Superior temporal gyrus (tissue), 1 donor: Measurements from ENCODE around the gene CTXN2.
A peak's percentile ranks its signal among the peaks of the same experiment; 100 is the strongest.

Experiments
- DNase-seq: peaks from one replicate; pipeline ENCODE4 v3.0.0-alpha.2; 2016; ENCODE audit errors: extremely low spot score

The CTXN2 gene

GRCh38 chr15:48191574-48192225, at the start of gene CTXN2:
Gene CTXN2, plus strand, starts transcription at chr15:48191665. Its CDS starts 9,636 bp downstream, at chr15:48201301.
- peak; percentile 60 for DNase-seq

- DNase-seq, result no peak
Measured at GRCh38 chr15:48143856-48144255, 47.6 kb upstream of the CTXN2 start.

GRCh38 chr15:48144889-48145288, 46.6 kb upstream of the CTXN2 start:
- DNase-seq, result no peak

GRCh38 chr15:48145923-48146322, 45.5 kb upstream of the CTXN2 start:
- DNase-seq, result no peak

- no peak for DNase-seq
Measured at GRCh38 chr15:48147358-48147757, 44.1 kb upstream of the CTXN2 start.

- DNase-seq, result no peak
Measured at GRCh38 chr15:48149858-48150257, 41.6 kb upstream of the CTXN2 start.

GRCh38 chr15:48153526-48153925, 37.9 kb upstream of the CTXN2 start:
- no peak for DNase-seq

GRCh38 chr15:48168616-48169015, 22.8 kb upstream of the CTXN2 start:
- no peak for DNase-seq

- DNase-seq, result no peak
Measured at GRCh38 chr15:48170981-48171380, 20.5 kb upstream of the CTXN2 start.

GRCh38 chr15:48175126-48175525, 16.3 kb upstream of the CTXN2 start:
- no peak for DNase-seq

GRCh38 chr15:48176112-48176511, 15.4 kb upstream of the CTXN2 start:
- no peak for DNase-seq

GRCh38 chr15:48176957-48177356, 14.5 kb upstream of the CTXN2 start:
- no peak for DNase-seq

GRCh38 chr15:48177383-48177765, 14.1 kb upstream of the CTXN2 start:
- DNase-seq, result peak; percentile 73

GRCh38 chr15:48177766-48178647, 13.5 kb upstream of the CTXN2 start, which contains the start of gene MYEF2:
Gene MYEF2, minus strand, starts transcription at chr15:48178295. Its CDS starts 58 bp downstream, at chr15:48178237.
- DNase-seq, result peak; percentile 65

- DNase-seq, result peak; percentile 49
Measured at GRCh38 chr15:48178648-48178931, 12.9 kb upstream of the CTXN2 start.

- no peak for DNase-seq
Measured at GRCh38 chr15:48182749-48183148, 8.7 kb upstream of the CTXN2 start.

- no peak for DNase-seq
Measured at GRCh38 chr15:48185529-48185928, 5.9 kb upstream of the CTXN2 start.

GRCh38 chr15:48186271-48186670, 5.2 kb upstream of the CTXN2 start:
- DNase-seq, result no peak

GRCh38 chr15:48190932-48191573, 412 bp upstream of the CTXN2 start:
- peak; percentile 81 for DNase-seq

- DNase-seq, result no peak
Measured at GRCh38 chr15:48202068-48202467, 10.6 kb downstream of the CTXN2 start.

- DNase-seq, result no peak
Measured at GRCh38 chr15:48205981-48206380, 14.5 kb downstream of the CTXN2 start, which contains the start of gene SLC12A1. Gene SLC12A1, plus strand, starts transcription at chr15:48206302. Its CDS starts 1,418 bp downstream, at chr15:48207720.

- no peak for DNase-seq
Measured at GRCh38 chr15:48221261-48221660, 29.8 kb downstream of the CTXN2 start.

GRCh38 chr15:48221885-48222284, 30.4 kb downstream of the CTXN2 start:
- DNase-seq, result no peak
